ENCODE data around the gene WDR62.

GRCh38 chr19:36151144-36152018 is 96.7 kb downstream of the WDR62 start:
- TF ChIP-seq HOXC10 (CRISPR knock-in tag; IDR thresholded peaks at IDR 0.05) (no peak), CTCF (tag by site-specific recombination; IDR thresholded peaks at IDR 0.05) (no peak), ZSCAN18 (tag by site-specific recombination; IDR thresholded peaks at IDR 0.05) (no peak), PBX3 (CRISPR knock-in tag; IDR thresholded peaks at IDR 0.05) (no peak), ZBTB49 (tag by site-specific recombination; IDR thresholded peaks at IDR 0.05; ENCODE audit: low read depth) (no peak), PRDM10 (tag by site-specific recombination; IDR thresholded peaks at IDR 0.05) (no peak)

All from HEK293 (cell line).